ENCODE data around the gene PDE1C.

The PDE1C gene

DNA sequence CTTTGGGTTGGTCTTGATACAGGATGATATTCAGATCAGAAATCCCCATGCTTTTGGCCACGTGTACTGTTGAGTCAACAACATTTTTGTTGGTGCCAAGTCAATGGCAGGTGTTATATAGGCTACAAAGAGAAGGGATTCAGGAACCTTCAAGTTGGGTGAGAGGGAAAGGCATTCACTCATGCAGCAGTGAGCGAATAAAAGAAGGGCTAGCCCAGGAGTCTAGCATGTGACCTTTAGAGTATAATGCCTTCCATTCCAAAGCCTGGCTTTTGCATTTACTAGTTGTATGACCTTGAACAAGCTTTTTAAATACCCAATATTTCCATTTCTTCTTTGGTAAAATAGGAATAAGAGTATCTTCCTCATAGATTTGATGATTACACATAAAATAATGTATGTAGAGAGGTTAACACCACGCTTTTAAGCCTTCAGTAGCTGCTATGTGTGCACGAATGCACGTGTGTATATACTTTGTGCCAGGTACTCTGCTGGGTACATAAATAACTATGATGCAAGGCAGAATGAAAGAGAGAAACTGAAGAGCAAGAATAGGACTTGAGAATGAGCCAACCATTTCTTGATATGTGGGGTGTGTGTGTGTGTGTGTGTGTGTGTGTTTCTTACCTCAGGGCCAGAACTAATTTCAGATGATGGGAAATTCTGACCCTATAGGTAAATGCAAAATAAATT, 163.6 kb downstream of the PDE1C start:
- DNase-seq (ENCODE audit: low spot score): no peak
- no peak overlapping the region for H3K4me3 ChIP-seq
- H3K27ac ChIP-seq: no peak overlapping the region
- TF ChIP-seq, protein P1, sequence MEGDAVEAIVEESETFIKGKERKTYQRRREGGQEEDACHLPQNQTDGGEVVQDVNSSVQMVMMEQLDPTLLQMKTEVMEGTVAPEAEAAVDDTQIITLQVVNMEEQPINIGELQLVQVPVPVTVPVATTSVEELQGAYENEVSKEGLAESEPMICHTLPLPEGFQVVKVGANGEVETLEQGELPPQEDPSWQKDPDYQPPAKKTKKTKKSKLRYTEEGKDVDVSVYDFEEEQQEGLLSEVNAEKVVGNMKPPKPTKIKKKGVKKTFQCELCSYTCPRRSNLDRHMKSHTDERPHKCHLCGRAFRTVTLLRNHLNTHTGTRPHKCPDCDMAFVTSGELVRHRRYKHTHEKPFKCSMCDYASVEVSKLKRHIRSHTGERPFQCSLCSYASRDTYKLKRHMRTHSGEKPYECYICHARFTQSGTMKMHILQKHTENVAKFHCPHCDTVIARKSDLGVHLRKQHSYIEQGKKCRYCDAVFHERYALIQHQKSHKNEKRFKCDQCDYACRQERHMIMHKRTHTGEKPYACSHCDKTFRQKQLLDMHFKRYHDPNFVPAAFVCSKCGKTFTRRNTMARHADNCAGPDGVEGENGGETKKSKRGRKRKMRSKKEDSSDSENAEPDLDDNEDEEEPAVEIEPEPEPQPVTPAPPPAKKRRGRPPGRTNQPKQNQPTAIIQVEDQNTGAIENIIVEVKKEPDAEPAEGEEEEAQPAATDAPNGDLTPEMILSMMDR (IDR thresholded peaks at IDR 0.05): no peak

DNA sequence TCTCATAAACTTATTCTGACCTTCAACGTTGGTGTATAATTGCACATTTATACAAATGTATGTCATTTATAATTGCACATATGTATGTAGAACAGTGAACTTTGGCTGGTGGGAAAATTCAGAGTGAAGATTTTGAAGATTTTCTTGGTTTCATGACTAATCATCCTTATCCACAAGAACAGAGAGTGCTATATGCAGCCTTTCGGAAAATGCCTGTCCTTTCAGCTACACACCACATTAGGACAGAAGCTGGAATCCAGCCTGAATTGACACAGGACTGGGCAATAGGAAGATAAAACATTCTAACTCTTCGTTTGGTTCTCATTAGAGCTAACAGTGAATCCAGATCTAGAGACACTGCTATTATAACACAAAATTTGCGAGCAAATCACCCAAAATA, 166.2 kb downstream of the PDE1C start:
- TF ChIP-seq, protein P1 (IDR thresholded peaks at IDR 0.05): no peak
- Histone ChIP-seq H3K27ac (no peak overlapping the region), H3K4me3 (no peak overlapping the region)
- DNase-seq (ENCODE audit: low spot score): no peak

DNA sequence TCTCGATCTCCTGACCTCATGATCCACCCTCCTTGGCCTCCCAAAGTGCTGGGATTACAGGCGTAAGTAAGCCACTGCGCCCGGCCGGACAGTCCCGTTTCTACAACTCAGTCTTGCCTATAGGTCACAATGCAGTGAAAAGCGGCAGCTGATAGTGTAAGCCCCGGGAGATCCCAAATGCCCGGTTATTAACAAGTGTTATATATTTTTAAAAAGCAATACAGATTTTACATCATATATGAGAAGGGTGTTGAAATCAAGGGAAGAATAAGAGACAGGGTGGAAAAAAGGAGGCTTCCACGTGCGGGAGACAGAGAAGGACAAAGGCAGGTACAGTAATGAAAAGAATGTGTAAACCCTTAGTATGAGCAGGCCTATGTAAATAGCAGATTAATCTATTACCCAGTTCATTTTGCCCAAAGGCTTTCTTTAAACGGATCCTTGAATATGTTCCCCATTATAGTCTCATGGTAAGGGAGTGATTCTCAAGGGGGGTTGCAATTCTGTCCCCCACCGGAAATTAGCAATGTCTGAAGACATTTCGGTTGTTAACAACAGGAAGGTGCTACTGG, 170.8 kb downstream of the PDE1C start:
- no peak overlapping the region for H3K27ac ChIP-seq
- TF ChIP-seq, protein P1 (IDR thresholded peaks at IDR 0.05): no peak
- H3K4me3 ChIP-seq: no peak overlapping the region
- no peak for DNase-seq (ENCODE audit: low spot score)

DNA sequence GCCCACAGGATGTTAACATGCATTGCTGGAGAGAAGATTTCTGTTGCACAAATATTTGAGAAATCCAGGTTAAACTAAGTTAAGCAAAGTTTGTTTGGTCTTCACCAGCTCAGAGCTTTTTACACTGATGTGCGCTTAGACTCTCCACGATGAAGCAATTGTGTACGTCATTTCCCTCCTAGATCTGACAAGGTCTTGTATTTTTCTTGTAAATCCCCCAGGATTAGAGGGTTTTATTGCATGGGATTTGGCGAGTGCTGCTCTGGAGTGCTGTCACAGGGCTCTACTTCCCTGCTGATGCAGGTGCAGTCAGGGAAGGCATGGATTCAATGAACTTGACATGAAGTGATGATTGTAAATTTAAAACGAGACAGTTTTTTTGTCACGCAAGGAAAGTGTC, 173.3 kb downstream of the PDE1C start:
- DNase-seq (ENCODE audit: low spot score): no peak
- TF ChIP-seq, protein P1 (IDR thresholded peaks at IDR 0.05): no peak
- no peak overlapping the region for H3K4me3 ChIP-seq
- H3K27ac ChIP-seq: no peak overlapping the region

DNA sequence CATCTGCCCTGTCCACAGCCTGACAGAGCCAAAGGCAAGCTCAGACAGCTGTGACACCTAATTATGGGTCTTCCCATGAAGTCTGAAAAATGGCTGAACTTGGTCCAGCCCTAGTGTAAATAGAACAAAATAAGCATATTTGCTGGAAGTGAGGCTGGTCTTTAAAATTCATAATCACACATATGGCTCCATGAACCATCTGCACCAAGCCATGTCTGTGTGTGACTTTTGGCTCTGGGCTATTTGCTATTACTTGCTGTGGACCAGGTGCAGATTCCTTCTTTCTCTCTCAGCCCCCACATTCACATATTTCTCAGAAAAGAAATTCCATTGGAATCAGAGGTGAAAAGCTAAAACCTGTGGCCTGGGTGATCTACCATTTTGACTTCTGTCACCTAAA, 175.9 kb downstream of the PDE1C start:
- TF ChIP-seq, protein P1 (IDR thresholded peaks at IDR 0.05): no peak
- no peak for DNase-seq (ENCODE audit: low spot score)
- Histone ChIP-seq H3K4me3 (no peak overlapping the region), H3K27ac (no peak overlapping the region)

DNA sequence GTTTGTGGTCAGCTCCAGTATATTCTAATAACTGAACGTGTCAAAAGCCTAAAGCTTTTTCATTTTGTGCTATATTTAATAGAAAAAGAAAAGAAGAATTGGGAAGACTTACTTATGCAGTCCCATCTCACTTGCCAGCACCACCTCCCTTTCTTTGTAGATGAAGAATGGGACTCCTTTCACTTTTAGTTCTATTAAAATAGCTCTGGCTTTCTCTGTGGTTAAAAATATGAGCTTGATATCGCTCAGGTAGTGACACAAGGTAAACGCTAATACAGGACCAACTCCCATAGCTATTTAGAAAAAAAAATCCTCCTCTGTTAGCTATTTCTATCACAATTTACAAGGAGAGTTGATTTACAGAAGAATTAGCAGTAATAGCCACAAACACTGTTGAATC, 176.8 kb downstream of the PDE1C start:
- Histone ChIP-seq H3K27ac (no peak overlapping the region), H3K4me3 (no peak overlapping the region)
- no peak for DNase-seq (ENCODE audit: low spot score)
- TF ChIP-seq, protein P1 (IDR thresholded peaks at IDR 0.05): no peak
